Stimulated activated CD8-positive, alpha-beta memory T cell treated with anti-CD3 and anti-CD28 coated beads, Interleukin-15, amount 100 ng/mL, for 48 hours (primary cell): Measurements from ENCODE around the gene IGFALS.

Experiments
- DNase-seq, 2 donors: peaks; one replicate each; pipeline ENCODE4 v3.0.0-alpha.2; 2020; ENCODE audit warnings: low read depth in 2 of 2

Gene IGFALS

DNA sequence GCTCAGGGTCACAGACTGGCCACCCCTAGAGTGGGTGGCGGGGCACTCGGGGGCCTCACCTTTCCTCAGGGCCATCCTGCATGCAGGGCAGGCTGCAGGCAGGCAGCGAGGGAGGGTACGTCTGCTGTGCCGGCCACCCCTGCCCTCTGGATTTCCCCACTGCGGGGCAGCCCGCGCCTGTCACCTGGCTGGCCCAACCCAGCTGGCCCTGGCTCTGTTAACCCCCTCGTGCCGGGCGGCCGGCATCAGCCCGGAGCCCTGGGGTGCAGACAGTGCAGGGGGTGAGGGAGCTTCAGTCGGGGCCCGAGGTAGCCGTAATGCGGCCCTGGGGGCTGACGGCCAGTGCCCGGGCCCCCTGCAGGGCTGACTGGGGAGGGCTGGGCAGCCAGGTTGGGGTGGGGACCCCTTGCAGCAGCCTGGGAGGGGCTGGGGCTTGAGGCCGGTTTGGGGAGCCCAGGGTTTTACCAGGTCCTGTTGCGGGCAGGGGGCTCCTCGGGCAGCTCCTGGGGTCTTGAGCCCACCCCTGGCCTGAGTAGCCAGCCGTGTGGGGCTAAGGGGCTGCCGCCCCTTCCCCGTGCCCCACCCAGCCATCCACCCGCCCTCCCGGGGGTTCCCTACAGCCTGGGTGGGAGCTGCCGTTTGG is at the start of gene IGFALS:
IGFALS (minus strand) TSS at position 128 of the 643 bp plus-strand sequence; CDS start at position 75, 53 bp downstream.
- no peak for DNase-seq

DNA sequence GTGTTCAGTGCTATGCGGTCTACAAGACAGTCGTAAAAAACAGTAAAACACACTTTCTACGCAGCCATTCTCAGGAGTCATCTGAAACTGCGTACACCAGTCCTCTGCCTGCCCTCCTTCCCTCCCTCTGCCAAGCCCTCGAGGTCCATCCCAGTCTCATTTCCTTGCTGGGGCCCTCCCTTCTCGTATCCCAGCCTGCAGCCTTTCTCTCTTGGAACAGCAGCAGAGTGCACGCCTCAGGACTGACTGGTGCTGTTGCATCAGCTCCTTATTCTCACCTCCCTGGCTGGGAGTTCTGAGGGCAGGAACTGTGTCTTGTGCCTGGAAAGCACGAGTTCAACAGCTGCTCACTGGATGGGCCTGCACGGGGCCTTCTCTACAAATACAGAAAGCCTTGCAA is 46.0 kb upstream of the IGFALS start:
- no peak for DNase-seq

DNA sequence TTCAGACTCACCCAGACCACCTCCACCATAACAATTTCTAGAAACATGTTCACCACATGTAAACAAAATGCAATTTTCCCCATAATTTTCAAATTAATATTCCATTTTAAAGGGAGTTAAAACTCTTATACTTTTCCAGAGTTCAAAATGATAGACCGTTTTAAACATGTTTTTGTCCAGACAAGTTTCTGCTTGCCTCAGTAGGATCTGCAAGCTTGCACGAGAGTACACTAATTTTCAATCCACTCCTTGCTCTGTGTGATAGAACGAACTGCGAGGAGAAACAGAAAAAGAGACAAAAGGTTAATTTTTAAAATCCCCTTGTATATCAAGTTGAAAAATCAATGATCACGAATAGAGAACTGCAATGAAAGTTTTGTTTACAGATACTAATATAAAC is 40.6 kb upstream of the IGFALS start:
- no peak for DNase-seq

DNA sequence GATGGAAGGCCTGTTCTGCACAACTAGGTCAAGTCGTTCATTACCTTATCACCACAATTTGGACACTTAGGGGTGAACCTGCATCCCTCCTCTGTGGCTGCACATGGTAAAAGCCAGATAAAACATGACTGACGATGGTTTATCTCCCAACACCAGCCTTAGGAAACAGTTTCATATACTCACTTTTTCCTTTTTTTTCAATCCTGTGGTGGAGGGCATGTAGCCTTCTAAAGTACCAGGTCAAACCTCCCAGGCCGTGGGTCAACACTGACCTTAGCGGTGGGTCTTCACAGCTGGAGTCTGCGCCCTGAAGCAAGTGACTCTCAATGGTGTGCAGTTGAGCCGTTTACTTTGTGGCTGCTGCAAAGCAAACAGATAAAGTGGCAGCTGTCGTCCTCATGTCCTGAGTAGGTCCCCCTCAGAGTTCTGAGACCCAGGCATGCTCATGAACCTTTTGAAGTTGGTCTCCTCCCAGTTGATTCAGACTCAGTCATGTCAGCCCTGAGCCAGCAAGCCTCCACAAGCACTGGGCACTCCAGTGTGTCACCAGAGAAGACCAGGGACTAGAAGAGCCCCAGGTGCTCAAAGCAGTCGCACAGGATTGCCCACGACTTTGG is 39.4 kb upstream of the IGFALS start:
- DNase-seq = no peak

DNA sequence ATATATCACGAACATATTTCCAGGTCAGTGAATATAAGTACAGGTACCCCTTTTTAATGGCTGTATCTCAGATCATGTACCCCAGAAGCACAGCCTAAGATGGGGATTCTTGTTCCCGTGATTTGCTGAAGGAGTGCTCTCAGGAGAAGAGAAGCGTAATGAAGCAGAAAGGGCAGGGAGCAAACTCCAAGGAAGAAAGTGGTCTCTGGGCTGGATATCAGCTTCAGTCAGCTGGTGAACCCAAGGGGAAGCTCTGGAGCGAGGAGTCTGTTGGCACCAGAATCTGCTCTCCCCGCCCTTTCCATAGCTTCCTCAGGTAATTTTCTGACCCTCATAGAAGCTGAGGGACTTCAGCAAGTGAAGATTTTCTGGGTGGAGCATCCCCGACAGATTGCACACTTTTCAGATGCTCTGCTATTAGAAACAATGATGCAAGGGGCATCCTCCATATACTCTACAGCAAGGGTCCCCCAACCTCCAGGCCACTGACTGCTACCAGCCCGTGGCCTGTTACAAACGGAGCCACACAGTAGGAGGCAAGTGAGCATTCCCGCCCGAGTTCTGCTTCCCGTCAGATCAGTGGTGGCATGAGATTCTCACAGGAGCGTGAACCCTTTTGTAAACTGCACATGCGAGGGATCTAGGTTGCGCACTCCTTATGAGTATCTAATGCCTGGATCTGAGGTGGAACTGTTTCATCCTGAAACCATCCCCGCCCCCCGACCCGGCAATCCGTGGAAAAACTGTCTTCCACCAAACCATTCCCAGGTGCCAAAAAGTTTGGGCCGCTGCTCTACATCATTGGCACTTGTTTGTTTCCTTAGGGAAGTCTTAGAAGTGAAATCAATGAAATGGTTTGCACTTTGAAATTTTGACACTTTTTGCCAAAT is 37.9 kb upstream of the IGFALS start:
- no peak for DNase-seq

DNA sequence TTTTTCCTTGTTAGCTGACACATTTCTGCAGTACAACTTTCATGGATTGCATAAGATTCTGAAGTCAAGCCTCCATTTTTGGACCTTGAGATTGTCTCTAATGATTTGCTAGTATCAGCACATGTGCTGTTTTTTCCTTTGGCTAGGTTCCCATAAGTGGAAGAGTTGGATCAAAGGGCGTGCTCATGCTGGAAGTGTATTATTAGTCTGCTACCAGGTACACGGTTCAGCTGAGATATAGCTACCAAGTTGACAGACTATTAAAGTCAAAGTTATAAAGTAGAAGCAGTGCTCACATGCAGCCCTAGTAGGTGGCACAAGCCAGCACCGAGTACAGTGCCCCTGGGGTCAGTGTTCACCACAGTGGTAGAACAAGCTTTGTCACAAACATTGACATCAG is 36.7 kb upstream of the IGFALS start:
- no peak for DNase-seq

DNA sequence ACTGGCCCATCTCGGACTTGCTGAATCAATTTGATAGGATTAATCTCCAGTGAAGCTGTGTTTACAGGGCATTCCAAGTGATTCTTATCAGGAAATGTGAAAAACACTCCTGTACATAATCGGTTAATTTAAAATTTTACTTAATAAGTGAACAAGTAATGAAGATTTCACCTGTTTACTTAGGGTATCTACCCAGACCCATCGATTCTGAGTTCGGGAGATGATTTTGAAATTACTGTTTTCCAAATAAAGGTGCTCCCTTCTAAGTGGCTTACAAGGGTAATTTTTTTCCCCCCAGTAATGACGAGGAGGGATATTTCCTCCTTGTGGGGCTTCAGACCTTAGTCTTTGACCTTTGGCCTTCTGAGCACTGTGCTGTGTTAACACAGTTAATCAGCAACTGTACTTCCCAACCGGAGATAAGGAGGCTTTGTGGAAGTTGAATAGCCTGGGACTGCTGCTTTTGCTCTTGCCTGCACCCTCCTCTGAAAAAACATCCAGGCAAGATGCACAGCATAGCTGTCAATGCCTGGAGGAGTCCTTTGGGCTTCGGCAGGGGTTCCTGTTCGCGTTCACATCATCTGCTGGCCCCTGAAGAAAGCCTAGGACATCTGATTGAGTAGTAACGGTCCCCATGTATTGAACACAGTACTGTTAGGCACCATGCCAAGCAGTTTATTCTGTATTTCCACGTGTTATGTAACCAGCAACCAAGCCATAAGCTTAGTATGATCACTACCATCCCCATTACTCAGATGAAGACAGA is 35.3 kb upstream of the IGFALS start:
- no peak for DNase-seq

DNA sequence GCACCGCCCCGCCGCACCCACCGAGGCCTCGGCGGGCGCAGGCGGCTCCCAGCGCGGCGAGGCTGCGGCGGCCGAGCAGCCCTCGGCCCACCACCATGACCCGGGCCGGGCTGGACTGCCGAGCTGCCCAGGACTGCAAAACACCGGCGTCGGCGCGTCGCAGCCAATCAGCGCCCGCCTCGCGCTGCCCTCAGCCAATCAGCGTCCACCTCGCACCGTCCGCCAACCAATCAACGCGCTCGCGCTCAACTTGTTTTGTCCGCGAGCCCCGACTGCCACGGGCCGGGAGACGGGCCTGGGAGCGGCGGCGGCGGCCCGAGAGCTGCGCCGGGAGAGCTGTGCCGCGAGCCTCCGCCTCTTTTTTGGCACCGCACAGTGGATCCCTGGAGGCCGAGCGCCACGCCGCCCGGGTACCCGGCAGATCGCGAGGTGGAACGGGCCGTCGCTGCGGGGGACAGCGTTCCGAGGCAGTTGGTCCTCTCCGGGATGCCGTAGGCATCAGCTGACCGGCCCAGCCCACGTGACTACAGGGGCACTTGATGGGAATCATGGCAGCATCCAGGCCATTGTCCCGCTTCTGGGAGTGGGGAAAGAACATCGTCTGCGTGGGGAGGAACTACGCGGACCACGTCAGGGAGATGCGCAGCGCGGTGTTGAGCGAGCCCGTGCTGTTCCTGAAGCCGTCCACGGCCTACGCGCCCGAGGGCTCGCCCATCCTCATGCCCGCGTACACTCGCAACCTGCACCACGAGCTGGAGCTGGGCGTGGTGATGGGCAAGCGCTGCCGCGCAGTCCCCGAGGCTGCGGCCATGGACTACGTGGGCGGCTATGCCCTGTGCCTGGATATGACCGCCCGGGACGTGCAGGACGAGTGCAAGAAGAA is 33.4 kb upstream of the IGFALS start, which contains the start of the genes FAHD1 and HAGH:
FAHD1 (plus strand) TSS at position 516 of the 883 bp plus-strand sequence; CDS start at position 549, 33 bp downstream.
HAGH (minus strand) TSS at position 135 of the 883 bp plus-strand sequence; CDS start at position 97, 38 bp downstream.
- DNase-seq = peak; percentile 78 to 83

DNA sequence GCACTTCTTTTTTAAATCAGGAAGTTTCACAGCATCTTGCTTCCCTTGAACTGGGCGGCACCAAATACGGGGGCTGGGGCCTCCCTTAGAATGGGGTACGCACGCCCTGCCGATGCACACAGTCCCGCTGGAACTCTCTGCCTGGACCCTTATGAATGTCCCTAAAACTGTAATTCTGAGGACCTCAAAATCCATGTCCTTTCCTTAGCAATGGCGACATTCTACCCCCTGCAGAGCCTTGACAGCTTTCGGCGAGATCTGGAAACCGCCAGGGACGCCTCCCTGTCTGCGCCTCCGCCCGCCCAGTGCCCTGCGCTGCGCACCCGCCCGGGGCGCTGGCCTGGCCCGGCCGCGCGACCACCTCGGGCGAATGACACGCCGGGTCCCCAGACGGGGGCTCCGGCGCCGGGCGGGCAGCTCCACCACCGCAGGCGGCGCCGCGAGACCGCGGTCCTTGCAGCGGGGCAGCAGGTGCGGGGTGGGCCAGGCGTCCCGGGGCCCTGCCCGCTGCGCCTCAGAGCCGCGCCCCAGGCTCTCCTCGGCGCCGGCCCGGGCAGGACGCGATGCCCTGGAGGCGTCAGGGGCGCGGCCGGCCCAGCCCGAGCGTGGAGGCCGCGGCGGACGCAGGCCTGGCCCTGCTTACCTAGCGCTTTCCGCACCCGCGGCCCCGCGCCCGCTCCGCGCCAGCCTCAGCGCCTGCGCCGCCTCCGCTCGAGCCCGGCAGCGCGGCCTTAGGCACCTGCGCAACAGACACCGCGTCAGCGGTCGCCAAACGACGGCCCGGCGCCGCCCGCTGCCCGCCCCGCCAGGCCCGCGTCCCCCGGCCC is 32.6 kb upstream of the IGFALS start:
- peak; percentile 59 to 65 for DNase-seq

DNA sequence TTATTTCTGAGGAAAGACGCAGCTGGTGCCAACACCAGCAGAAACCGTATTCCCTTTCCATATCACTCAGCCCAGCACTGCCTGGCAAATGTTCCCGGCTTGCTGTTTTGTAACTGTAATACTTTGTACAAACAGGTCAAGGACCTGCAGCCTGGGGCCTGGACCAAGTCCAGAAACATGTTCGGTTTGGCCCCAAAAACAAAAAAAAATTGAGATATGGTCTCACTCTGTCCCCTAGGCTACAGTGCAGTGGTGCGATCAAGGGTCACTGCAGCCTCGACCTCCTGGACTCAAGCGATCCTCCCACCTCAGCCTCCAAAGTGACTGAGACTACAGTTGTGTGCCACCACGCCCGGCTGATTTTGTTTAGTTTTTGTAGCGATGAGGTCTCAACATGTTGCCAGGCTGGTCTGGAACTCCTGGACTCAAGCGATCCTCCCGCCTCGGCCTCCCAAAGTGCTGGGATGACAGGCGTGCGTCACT is 31.9 kb upstream of the IGFALS start:
- DNase-seq = no peak

DNA sequence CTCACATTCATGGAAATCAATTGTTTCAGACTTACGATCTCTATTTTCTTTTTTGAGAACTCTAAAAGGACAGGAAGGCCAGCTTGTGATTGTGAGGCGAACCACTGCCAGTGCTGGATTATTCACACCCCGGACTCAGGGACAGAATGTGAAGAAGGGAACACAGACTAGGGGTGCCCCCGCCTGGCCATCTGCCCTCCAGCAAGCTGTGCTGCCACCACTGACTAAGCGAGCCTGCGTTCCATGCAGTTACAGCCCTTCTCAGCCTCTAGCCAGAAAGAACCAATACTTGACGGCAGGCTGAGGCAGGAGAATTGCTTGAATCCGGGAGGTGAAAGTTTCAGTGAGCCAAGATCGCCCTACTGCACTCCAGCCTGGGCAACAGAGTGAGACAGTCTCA is 30.3 kb upstream of the IGFALS start:
- DNase-seq = no peak

DNA sequence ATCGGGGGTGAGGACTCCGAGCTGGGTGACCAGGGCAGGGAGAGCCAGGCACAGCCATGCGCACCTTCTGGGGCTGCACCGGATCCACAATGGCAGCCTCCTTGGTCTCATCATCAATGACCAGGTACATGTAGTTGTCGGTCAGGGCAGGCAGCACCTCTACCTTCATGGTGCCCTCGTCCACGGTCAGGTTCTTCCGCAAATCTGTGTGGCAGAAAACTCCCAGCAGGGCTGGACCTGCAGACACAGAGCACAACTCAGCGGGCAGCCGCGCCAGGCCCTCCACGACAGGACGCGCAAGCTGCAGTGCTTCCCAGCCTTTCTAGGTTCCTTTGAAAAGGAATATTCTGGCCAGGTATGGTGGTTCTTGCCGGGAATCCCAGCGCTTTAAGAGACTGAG is 29.3 kb upstream of the IGFALS start:
- no peak for DNase-seq

DNA sequence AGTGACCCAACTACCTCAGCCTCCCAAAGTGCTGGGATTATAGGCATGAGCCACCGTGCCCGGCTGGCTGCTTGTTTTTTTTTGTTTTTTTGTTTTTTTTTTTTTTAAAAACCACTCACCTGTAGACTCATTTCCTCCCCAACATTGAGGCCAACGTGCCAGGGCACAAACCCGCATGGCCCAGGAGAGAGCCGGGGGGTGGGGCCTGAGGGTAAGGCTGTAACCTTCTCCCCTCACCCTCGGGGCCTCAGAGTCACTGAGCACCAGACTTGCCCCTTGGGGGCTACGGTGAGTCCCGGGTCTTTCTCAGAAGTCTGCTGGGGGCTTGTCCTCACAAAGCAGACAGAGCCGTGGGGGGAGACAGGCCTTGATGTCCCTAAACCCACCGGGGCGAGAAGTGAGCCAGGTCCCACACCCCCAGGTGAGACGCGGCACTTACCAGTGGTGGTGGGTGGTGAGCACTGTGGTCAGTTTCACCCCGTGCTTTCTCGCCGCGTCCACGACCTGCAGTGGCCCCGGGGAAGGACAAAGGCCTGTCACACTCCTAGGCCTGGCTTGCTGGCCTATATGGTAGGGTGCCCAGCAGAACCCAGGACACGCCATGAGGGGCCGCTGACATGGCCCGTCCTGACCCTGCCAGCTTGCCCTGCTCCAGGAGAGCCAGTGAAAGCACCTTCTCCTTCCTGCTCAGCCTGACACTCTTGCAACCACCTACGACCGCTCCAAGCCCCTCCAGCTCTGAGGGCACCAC is 28.5 kb upstream of the IGFALS start:
- no peak for DNase-seq

DNA sequence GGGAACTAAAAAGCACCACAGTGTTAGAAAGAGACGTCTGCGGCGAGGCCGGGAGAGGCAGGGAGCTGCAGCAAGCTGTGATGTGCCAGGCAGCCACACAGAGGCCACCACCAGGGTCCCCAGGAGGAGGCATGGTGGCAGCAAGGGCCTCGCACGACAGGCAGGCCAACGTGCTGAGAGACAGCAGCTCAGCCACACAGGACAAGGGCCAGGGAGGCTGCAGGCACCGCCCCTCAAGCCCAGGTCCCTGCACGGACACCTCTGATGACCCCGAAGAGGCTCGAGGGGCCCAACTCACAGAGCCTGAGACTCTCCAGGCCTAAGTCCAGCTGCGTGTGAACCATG is 27.4 kb upstream of the IGFALS start:
- DNase-seq = no peak

DNA sequence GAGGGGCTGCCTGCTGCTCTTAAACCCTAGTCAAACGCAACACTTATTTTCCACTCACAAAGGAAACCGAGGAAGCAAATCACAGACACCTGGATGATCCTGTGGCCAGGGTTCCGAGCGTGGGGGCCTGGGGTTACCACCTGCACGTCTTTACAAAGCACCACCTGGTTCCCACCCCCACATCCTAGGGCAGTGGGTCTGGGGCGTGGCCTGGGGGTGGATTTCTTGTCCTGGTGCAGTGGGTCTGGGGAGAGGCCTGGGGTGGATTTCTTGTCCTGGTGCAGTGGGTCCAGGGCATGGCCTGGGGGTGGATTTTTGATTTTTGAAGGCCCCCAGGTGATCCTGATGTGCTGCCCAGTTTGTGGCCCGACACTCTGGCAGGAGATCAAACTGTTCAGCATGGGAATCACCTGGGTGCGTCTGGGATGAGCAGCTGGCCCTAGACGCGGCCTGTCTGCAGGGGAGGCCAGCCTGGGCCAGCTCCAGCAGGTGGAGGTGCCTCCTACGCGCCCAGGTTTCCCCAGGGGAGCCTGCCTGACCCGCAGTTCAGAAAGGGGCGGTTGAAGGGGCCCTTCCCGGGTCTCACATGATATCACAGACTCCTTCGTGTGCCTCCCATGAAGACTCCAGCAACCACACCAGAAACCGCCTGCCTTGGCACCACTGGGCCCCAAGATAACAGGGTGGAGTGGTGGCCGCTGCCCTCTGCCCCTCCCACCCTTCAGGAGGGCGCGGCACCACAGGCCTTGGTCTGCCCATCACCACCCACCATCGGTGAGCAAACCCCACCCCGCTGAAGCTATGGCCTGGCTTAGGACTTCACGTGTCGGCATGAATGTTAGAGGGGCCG is 26.8 kb upstream of the IGFALS start:
- DNase-seq = no peak

DNA sequence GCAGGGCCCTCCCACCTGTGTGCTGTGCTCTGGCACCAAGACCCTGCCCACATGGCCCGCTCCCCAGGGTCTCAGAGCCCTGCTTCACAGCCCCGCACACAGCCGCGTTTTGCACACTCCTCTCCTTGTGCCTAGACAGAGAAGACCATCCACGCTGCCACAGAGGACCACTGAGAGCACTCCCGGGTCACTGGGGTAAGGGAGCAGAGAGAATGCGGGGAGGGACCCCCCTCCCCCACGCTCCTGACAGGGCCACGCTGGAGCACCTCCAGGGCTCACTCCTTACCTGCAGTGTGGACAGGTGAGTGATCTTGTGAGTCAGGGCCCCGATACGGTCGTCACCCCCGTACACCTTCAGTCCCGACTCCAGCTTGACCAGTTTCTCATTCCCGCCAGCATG is 26.1 kb upstream of the IGFALS start:
- no peak for DNase-seq

DNA sequence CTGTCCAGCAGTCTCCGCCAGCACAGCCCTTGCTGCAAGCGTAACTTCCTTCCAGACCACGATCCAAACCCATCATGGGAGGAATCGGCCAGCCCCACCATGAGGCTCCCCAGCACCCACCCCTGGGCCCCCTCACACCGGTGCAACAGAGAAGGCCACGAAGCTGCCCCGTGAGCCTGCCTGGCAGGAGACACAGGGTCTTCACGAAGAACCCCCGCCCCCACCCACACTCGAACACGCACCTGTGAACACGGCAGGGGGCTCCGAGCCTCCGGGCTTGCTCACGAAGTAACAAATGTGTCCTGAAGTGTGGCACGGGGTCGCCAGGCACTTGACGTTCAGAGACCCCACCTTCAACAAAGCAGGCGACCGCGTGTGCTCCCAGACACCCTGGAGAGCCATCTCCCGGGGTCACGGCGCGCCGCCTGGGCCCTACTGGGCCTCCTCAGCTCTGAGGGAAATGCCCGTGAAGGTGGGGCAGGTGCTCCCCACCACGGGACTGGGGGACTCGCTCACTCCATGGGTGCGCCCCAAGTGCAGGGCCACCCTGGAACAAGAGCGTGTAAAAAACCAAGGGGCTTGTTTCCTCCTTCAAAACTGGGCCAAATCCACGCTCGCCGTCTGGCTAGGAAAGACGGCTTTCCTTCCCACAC is 25.5 kb upstream of the IGFALS start:
- no peak for DNase-seq
